Mesendoderm (in vitro differentiated cells): ENCODE measurements around the gene NAA30.

ENCODE experiments used
- DNase-seq: peaks from one replicate; pipeline ENCODE4 v3.0.0; 2013
- H2AK5ac ChIP-seq: 2 replicates; pipeline ENCODE4 v1.6.1; 2013; ENCODE audit warnings: low read length, inconsistent platforms
- H2BK120ac ChIP-seq: 2 replicates; pipeline ENCODE4 v1.6.1; 2013; ENCODE audit warnings: low read depth, mild to moderate bottlenecking, low read length, moderate library complexity, mixed read lengths
- H2BK15ac ChIP-seq: replicated peaks from 2 replicates; pipeline ENCODE4 v1.6.1; 2013; ENCODE audit warnings: low read depth, mild to moderate bottlenecking, moderate library complexity
- H2BK5ac ChIP-seq: 2 replicates; pipeline ENCODE4 v1.6.1; 2013; ENCODE audit warnings: low read length, inconsistent platforms
- H3K18ac ChIP-seq: 2 replicates; pipeline ENCODE4 v1.6.1; 2013; ENCODE audit warnings: mild to moderate bottlenecking, low read length, mixed read lengths
- H3K23ac ChIP-seq: one replicate; pipeline ENCODE4 v1.6.1; 2013; ENCODE audit warnings: low read length
- H3K27ac ChIP-seq: 2 replicates; pipeline ENCODE4 v1.5.1; 2013; ENCODE audit warnings: low read depth, mild to moderate bottlenecking, inconsistent platforms, low read length, moderate library complexity
- H3K27me3 ChIP-seq: 2 replicates; pipeline ENCODE4 v1.6.1; 2013; ENCODE audit warnings: low read length, control low read depth, mild to moderate bottlenecking, inconsistent platforms; ENCODE audit not compliant: insufficient read depth, poor library complexity
- H3K36me3 ChIP-seq: 2 replicates; pipeline ENCODE4 v1.6.1; 2013; ENCODE audit warnings: low read length, inconsistent platforms; ENCODE audit not compliant: control insufficient read depth, insufficient read depth
- H3K4ac ChIP-seq: one replicate; pipeline ENCODE4 v1.6.1; 2013; ENCODE audit warnings: low read depth, mild to moderate bottlenecking, low read length, moderate library complexity
- H3K4me1 ChIP-seq: 2 replicates; pipeline ENCODE4 v1.6.1; 2013; ENCODE audit warnings: low read depth, low read length, inconsistent platforms; ENCODE audit not compliant: control insufficient read depth
- H3K4me2 ChIP-seq: 2 replicates; pipeline ENCODE4 v1.6.1; 2013; ENCODE audit warnings: low read length
- H3K4me3 ChIP-seq: 2 replicates; pipeline ENCODE4 v1.5.1; 2013; ENCODE audit warnings: mild to moderate bottlenecking, low read length
- H3K56ac ChIP-seq: one replicate; pipeline ENCODE4 v1.6.1; 2013; ENCODE audit warnings: low read length
- H3K79me1 ChIP-seq: 2 replicates; pipeline ENCODE4 v1.6.1; 2013; ENCODE audit warnings: low read length, inconsistent platforms
- H3K79me2 ChIP-seq: 2 replicates; pipeline ENCODE4 v1.6.1; 2013; ENCODE audit warnings: mild to moderate bottlenecking, low read length; ENCODE audit not compliant: control insufficient read depth, insufficient read depth
- H3K9ac ChIP-seq: 2 replicates; pipeline ENCODE4 v1.6.1; 2013; ENCODE audit warnings: low read length, inconsistent platforms
- H4K5ac ChIP-seq: one replicate; pipeline ENCODE4 v1.6.1; 2013; ENCODE audit warnings: low read length
- H4K8ac ChIP-seq: one replicate; pipeline ENCODE4 v1.6.1; 2013; ENCODE audit warnings: low read depth, mild to moderate bottlenecking, control low read depth, low read length, moderate library complexity
- WGBS: extraction: QIAGEN DNeasy Blood & Tissue Kit; methylation state at CpG from one replicate; pipeline ENCODE4 v1.1.7; 2013; ENCODE audit warnings: low lambda C conversion rate, missing lambda C conversion rate; ENCODE audit not compliant: insufficient coverage; ENCODE audit errors: extremely low coverage; 5-methylcytosine and 5-hydroxymethylcytosine counted together

Gene NAA30

DNA sequence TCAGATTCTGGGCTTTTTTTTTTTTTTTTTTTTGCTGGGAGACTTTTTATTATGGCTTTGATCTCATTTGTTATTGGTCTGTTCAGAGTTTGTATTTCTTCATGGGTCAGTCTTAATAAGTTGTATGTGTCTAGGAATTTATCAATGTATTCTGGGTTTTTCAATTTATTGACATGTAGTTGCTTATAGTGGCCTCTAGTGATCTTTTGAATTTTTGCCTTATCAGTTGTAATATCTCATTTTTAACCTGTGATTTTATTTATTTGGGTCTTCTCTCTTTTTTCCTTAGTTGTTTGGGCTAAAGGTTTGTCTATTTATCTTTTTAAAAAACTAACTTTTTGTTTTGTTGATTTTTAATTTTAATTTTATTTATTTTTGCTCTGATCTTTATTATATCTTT is 45.5 kb downstream of the NAA30 start:
- Histone ChIP-seq H3K27ac (no peak overlapping the region), H4K5ac (no peak overlapping the region), H2BK15ac (no peak overlapping the region), H4K8ac (no peak overlapping the region), H3K18ac (no peak overlapping the region), H3K4me2 (no peak overlapping the region), H3K4me1 (no peaks in the 10 kb centered on the region), H3K56ac (no peak overlapping the region), H2BK5ac (no peak overlapping the region), H3K23ac (no peak overlapping the region), H3K36me3 (no peaks in the 10 kb centered on the region), H3K9ac (no peak overlapping the region), H3K79me1 (no peaks in the 10 kb centered on the region), H2BK120ac (no peak overlapping the region), H3K27me3 (no peaks in the 10 kb centered on the region), H3K4ac (no peak overlapping the region), H3K4me3 (no peak overlapping the region), H3K79me2 (no peaks in the 10 kb centered on the region), H2AK5ac (no peak overlapping the region)
- DNase-seq = no peak

DNA sequence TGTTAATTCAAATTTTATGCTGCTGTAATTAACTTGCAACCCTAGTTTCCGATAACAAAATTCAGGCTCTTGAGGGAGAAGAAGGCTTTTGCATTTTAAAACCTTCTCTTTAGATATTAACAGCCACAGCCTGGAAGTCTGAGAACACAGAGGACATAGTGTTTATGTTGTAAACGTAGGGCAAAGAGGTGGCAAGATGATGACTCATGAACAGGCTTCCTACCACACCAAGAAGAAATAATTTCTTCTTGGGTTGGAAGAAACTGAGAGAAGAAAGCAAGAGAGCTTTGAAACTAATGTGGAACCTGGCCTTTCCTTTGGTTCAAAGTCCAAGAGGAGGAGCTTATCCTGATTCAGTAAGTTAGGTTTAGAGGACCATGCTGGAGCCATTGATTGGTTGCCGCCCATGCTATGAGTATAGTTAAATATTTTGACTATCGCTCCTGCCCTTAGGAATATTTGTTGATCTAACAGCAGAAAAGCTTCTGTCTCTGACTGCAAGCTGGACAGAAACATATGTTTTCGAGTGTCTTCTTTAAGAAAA is 71.5 kb downstream of the NAA30 start:
- Histone ChIP-seq H3K27me3 (no peaks in the 10 kb centered on the region), H3K9ac (no peak overlapping the region), H3K4me1 (no peaks in the 10 kb centered on the region), H4K8ac (no peak overlapping the region), H2BK5ac (no peak overlapping the region), H3K56ac (no peak overlapping the region), H3K79me2 (no peaks in the 10 kb centered on the region), H2AK5ac (no peak overlapping the region), H3K18ac (no peak overlapping the region), H3K4me3 (no peak overlapping the region), H3K27ac (no peak overlapping the region), H3K36me3 (no peaks in the 10 kb centered on the region), H4K5ac (no peak overlapping the region), H2BK120ac (no peak overlapping the region), H3K23ac (no peak overlapping the region), H3K79me1 (no peaks in the 10 kb centered on the region), H3K4ac (no peak overlapping the region), H3K4me2 (no peak overlapping the region), H2BK15ac (no peak overlapping the region)
- DNase-seq = no peak
- WGBS = no CpG with 5 or more reads among the region's 5 CpGs

DNA sequence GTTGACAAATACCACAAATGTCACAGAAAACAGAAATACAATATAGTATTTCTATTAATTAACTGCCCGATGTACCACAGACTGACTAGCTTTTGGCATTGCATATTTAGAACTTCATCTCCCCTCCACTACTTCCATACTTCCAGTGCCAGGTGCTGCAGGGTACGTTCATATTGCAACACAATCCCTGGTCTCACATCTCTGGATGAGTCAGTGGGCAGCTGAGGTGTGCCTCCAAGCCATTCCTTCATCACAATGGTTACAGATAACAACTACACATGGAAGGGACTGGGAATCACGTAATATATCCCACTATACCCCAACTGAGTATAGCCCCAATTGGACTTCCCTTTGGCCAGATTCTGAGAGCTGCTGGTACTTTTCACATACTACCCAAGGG is 72.2 kb downstream of the NAA30 start:
- Histone ChIP-seq H3K36me3 (no peaks in the 10 kb centered on the region), H2BK120ac (no peak overlapping the region), H2AK5ac (no peak overlapping the region), H3K4ac (no peak overlapping the region), H2BK15ac (no peak overlapping the region), H3K18ac (no peak overlapping the region), H3K9ac (no peak overlapping the region), H3K4me3 (no peak overlapping the region), H3K56ac (no peak overlapping the region), H3K4me1 (no peaks in the 10 kb centered on the region), H3K27ac (no peak overlapping the region), H3K23ac (no peak overlapping the region), H4K5ac (no peak overlapping the region), H3K27me3 (no peaks in the 10 kb centered on the region), H4K8ac (no peak overlapping the region), H3K79me1 (no peaks in the 10 kb centered on the region), H3K4me2 (no peak overlapping the region), H3K79me2 (no peaks in the 10 kb centered on the region), H2BK5ac (no peak overlapping the region)
- no CpG with 5 or more reads among the region's 3 CpGs for WGBS
- no peak for DNase-seq

DNA sequence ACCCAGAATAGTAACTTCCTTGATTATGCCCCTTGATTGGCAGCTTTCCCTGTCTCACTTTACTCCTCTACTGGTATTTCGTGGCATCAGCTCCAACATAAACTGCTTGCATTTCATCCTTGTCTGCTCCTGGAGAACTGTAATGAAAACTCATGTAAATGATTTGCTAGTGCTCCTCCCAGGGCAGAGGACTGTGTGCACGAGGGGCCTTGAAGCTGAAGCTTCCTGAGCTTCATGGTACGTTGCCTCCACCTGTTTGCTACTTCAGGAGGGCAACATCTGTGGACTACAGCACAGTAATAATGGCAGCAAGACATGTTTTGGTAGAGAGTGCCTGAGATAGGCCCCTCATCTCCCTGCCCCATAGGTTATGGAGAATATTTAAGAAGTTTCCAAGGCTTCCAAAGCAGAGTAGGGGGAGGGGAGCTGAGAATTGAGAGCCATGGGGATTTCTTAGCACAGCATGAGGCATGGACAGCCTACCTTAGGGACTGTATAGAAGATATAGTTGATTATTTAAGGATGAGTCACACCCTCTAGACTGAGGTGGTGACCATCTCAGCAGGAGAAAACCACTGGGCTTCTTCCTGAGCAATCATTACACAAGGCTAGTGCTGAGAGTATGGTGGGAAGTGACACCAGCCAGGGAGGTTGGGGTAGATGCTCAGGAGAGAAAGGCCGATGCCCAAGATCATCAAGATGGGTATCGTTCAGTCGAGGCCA is 73.8 kb downstream of the NAA30 start:
- H3K18ac ChIP-seq = no peak overlapping the region
- no peak overlapping the region for H2BK5ac ChIP-seq
- no peak overlapping the region for H3K4ac ChIP-seq
- H3K36me3 ChIP-seq = no peaks in the 10 kb centered on the region
- no peak overlapping the region for H4K5ac ChIP-seq
- WGBS = no CpG with 5 or more reads among the region's 6 CpGs
- no peak overlapping the region for H2BK15ac ChIP-seq
- H4K8ac ChIP-seq = no peak overlapping the region
- H2BK120ac ChIP-seq = no peak overlapping the region
- H3K79me2 ChIP-seq = no peaks in the 10 kb centered on the region
- DNase-seq = no peak
- H3K27ac ChIP-seq = no peak overlapping the region
- H3K9ac ChIP-seq = no peak overlapping the region
- no peaks in the 10 kb centered on the region for H3K27me3 ChIP-seq
- H2AK5ac ChIP-seq = no peak overlapping the region
- H3K56ac ChIP-seq = no peak overlapping the region
- no peaks in the 10 kb centered on the region for H3K79me1 ChIP-seq
- no peak overlapping the region for H3K23ac ChIP-seq
- H3K4me2 ChIP-seq = no peak overlapping the region
- H3K4me3 ChIP-seq = no peak overlapping the region
- no peaks in the 10 kb centered on the region for H3K4me1 ChIP-seq
